PFSK-1 (cell line): ENCODE results near the gene PCDHGA4.

ENCODE experiments used
- FOXP2 ChIP-seq: optimal IDR thresholded peaks from 2 replicates; pipeline ENCODE3; 2011; ENCODE audit warnings: borderline replicate concordance, control low read depth, inconsistent platforms; ENCODE audit not compliant: insufficient read depth; ENCODE audit errors: extremely low read length, extremely low read depth
- POLR2AphosphoS5 ChIP-seq: IDR thresholded peaks from 2 replicates; pipeline ENCODE4 v1.6.1; 2012; ENCODE audit warnings: low read depth, mild to moderate bottlenecking, control low read depth, low read length, moderate library complexity
- SIN3A ChIP-seq: IDR thresholded peaks from 2 replicates; pipeline ENCODE4 v1.6.1; 2012; ENCODE audit warnings: mild to moderate bottlenecking, low read length, moderate library complexity, borderline replicate concordance; ENCODE audit not compliant: insufficient read depth
- TAF1 ChIP-seq: IDR thresholded peaks from 2 replicates; pipeline ENCODE4 v1.6.1; 2012; ENCODE audit warnings: low read length, control low read depth, borderline replicate concordance; ENCODE audit not compliant: insufficient read depth
- TF ChIP-seq, protein P1 (sequence below), 2 experiments: IDR thresholded peaks; 2 replicates each; pipeline versions ENCODE4 v1.6.1 to v1.8.0; 2011 to 2012; ENCODE audit warnings: low read depth in 2 of 2, low read length in 2 of 2, control low read depth in 1 of 2, inconsistent platforms in 1 of 2, mild to moderate bottlenecking in 1 of 2, moderate library complexity in 1 of 2; ENCODE audit not compliant: insufficient read depth in 1 of 2

DNA sequence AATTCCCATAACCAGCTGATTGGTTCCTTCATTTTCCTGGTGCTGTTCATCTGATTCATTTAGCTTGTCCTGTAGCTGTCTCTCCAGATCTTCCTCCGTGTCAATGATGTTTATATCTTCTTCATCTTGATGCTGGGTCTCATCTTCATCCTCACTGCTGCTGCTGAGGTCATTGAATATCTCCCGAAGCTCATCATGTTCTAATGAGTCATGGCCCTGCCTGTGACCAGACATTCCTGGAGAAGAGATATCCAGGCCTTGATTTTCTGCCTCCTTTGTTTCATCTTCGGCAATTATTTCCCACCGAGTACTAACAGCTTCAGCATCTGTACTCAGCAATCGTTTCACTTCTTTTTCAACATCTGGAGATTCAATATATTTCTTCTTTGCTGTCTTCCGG lies 35.6 kb upstream of the PCDHGA4 start:
- TF ChIP-seq, protein P1, sequence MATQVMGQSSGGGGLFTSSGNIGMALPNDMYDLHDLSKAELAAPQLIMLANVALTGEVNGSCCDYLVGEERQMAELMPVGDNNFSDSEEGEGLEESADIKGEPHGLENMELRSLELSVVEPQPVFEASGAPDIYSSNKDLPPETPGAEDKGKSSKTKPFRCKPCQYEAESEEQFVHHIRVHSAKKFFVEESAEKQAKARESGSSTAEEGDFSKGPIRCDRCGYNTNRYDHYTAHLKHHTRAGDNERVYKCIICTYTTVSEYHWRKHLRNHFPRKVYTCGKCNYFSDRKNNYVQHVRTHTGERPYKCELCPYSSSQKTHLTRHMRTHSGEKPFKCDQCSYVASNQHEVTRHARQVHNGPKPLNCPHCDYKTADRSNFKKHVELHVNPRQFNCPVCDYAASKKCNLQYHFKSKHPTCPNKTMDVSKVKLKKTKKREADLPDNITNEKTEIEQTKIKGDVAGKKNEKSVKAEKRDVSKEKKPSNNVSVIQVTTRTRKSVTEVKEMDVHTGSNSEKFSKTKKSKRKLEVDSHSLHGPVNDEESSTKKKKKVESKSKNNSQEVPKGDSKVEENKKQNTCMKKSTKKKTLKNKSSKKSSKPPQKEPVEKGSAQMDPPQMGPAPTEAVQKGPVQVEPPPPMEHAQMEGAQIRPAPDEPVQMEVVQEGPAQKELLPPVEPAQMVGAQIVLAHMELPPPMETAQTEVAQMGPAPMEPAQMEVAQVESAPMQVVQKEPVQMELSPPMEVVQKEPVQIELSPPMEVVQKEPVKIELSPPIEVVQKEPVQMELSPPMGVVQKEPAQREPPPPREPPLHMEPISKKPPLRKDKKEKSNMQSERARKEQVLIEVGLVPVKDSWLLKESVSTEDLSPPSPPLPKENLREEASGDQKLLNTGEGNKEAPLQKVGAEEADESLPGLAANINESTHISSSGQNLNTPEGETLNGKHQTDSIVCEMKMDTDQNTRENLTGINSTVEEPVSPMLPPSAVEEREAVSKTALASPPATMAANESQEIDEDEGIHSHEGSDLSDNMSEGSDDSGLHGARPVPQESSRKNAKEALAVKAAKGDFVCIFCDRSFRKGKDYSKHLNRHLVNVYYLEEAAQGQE (IDR thresholded peaks at IDR 0.05; ENCODE audit: insufficient read depth in 1 of 2, low read depth in 2 of 2, low read length in 2 of 2): no peak
- TF ChIP-seq TAF1: no peak
- TF ChIP-seq POLR2AphosphoS5: no peak
- TF ChIP-seq SIN3A: no peak
- TF ChIP-seq FOXP2: no peak
